HCT116 (cell line): ENCODE results near the gene ZSWIM6. TPM values are rescaled to one million over a fixed set of nuclear protein-coding genes. Genes with fewer than 3 reads are reported as not detected.

ENCODE experiments used
- ATAC-seq: fragments of 200-7000 bp; cut with Tn5 transposase; 2 replicates; pipeline ENCODE4 v1.9.1; 2020; ENCODE audit warnings: mild to moderate bottlenecking, moderate library complexity
- BruUV-seq: library from RNA; stranded (reverse); fragments of 400-500 nt; replicated peaks from 2 replicates; lab custom pipeline; 2021; lab: Mats Ljungman, UMichigan
- CTCF ChIA-PET: fragments of 300-600 bp; sonication (Branson Sonifier 250); formaldehyde crosslinking; loops from one replicate; lab custom pipeline; 2021; ENCODE audit warnings: antibody characterized with exemption; lab: Charles Lee
- POLR2A ChIA-PET: fragments of 300-600, 350-600 bp; sonication (Branson Sonifier 250); formaldehyde crosslinking; loops from one replicate; lab custom pipeline; 2021; ENCODE audit warnings: antibody characterized with exemption; lab: Charles Lee
- RAD21 ChIA-PET, 2 experiments: fragments of 300-600 bp; sonication (Branson Sonifier 250); formaldehyde crosslinking; loops; one replicate each; lab custom pipeline; 2023; ENCODE audit warnings: low total read pairs in 2 of 2; ENCODE audit not compliant: uncharacterized antibody in 2 of 2, unreplicated experiment in 2 of 2, low non-redundant PET in 1 of 2; lab: Charles Lee
- DNase-seq: peaks from one replicate; pipeline ENCODE4 v3.0.0-alpha.2; 2010; ENCODE audit warnings: low read depth, low spot score
- H2AFZ ChIP-seq: fragments of 200-600 bp; shearing (Covaris generic), sonication (generic); 2 replicates; pipeline ENCODE4 v1.6.1; 2017; ENCODE audit warnings: low read depth, mixed run types, mixed read lengths, antibody characterized with exemption, low read length; ENCODE audit not compliant: poor library complexity, severe bottlenecking
- H3K27ac ChIP-seq: 2 replicates; pipeline ENCODE4 v1.5.1; 2012; ENCODE audit warnings: low read depth, low read length
- H3K27me3 ChIP-seq: fragments of 200-600 bp; sonication (generic); 2 replicates; pipeline ENCODE4 v1.6.1; 2016; ENCODE audit warnings: mixed run types, low read length, mixed read lengths; ENCODE audit not compliant: insufficient read depth
- H3K36me3 ChIP-seq, 2 experiments: fragments of 200-500 bp in 1 of 2; fragments of 200-600 bp in 1 of 2; sonication (Bioruptor generic) in 1 of 2; sonication (generic) in 1 of 2; 2 replicates each; pipeline versions ENCODE4 v1.5.1 to v1.6.1; 2014 to 2016; ENCODE audit warnings: low read length in 2 of 2, inconsistent platforms in 1 of 2, mixed read lengths in 1 of 2, mixed run types in 1 of 2; ENCODE audit not compliant: insufficient read depth in 2 of 2, control insufficient read depth in 1 of 2
- H3K4me1 ChIP-seq, 2 experiments: fragments of 200-600 bp in 1 of 2; sonication (generic) in 1 of 2; 2 replicates each; pipeline versions ENCODE4 v1.5.1 to v1.6.1; 2012 to 2017; ENCODE audit warnings: low read length in 2 of 2, inconsistent platforms in 1 of 2, mild to moderate bottlenecking in 1 of 2, mixed read lengths in 1 of 2, mixed run types in 1 of 2, moderate library complexity in 1 of 2; ENCODE audit not compliant: insufficient read depth in 2 of 2, control insufficient read depth in 1 of 2
- H3K4me2 ChIP-seq: fragments of 200-600 bp; sonication (generic); 2 replicates; pipeline ENCODE4 v1.6.1; 2017; ENCODE audit warnings: mixed run types, low read length, mixed read lengths
- H3K4me3 ChIP-seq, 2 experiments: fragments of 200-600 bp in 1 of 2; sonication (generic) in 1 of 2; replicated peaks in 1 of 2; 2 replicates each; pipeline ENCODE4 v1.5.1; 2011 to 2016; ENCODE audit warnings: low read length in 2 of 2, control low read depth in 1 of 2, low read depth in 1 of 2, mild to moderate bottlenecking in 1 of 2, mixed read lengths in 1 of 2, mixed run types in 1 of 2
- H3K79me2 ChIP-seq: fragments of 200-600 bp; sonication (generic); 2 replicates; pipeline ENCODE4 v1.6.1; 2017; ENCODE audit warnings: mild to moderate bottlenecking, mixed run types, low read length, moderate library complexity, mixed read lengths; ENCODE audit not compliant: insufficient read depth
- H3K9ac ChIP-seq: fragments of 200-600 bp; sonication (generic); 2 replicates; pipeline ENCODE4 v1.6.1; 2016; ENCODE audit warnings: low read length, mixed read lengths
- H3K9me2 ChIP-seq: fragments of 200-600 bp; sonication (generic), shearing (Covaris generic); 2 replicates; pipeline ENCODE4 v1.6.1; 2017; ENCODE audit warnings: mixed run types, mild to moderate bottlenecking, moderate library complexity; ENCODE audit not compliant: insufficient read depth
- H3K9me3 ChIP-seq, 2 experiments: fragments of 200-500 bp in 1 of 2; fragments of 200-600 bp in 1 of 2; sonication (Bioruptor generic) in 1 of 2; sonication (generic) in 1 of 2; 2 replicates each; pipeline ENCODE4 v1.6.1; 2014 to 2017; ENCODE audit warnings: low read length in 2 of 2, mixed read lengths in 2 of 2, inconsistent platforms in 1 of 2, low read depth in 1 of 2, mild to moderate bottlenecking in 1 of 2, mixed run types in 1 of 2, moderate library complexity in 1 of 2; ENCODE audit not compliant: control insufficient read depth in 1 of 2, insufficient read depth in 1 of 2
- H4K20me1 ChIP-seq: fragments of 200-600 bp; sonication (generic), shearing (Covaris generic); 2 replicates; pipeline ENCODE4 v1.6.1; 2017; ENCODE audit warnings: mixed run types, mild to moderate bottlenecking, moderate library complexity; ENCODE audit not compliant: insufficient read depth
- ATF3 ChIP-seq: IDR thresholded peaks from 2 replicates; pipeline ENCODE4 v1.6.1; 2012
- CBX3 ChIP-seq: IDR thresholded peaks from 2 replicates; pipeline ENCODE4 v1.6.1; 2012; ENCODE audit warnings: low read depth
- CEBPB ChIP-seq: IDR thresholded peaks from 2 replicates; pipeline ENCODE4 v1.6.1; 2012; ENCODE audit warnings: low read depth
- CTCF ChIP-seq, 3 experiments: fragments of 200-600 bp in 1 of 3; sonication (generic) in 1 of 3; IDR thresholded peaks in 2 of 3; conservative IDR thresholded peaks in 1 of 3; 2 replicates each; pipeline ENCODE4 v1.5.1; 2012 to 2017; ENCODE audit warnings: low read depth in 2 of 3, low read length in 2 of 3, antibody characterized with exemption in 1 of 3, borderline replicate concordance in 1 of 3, control low read depth in 1 of 3, mild to moderate bottlenecking in 1 of 3, mixed read lengths in 1 of 3, mixed run types in 1 of 3, moderate library complexity in 1 of 3; ENCODE audit not compliant: insufficient read depth in 1 of 3
- ELF1 ChIP-seq: IDR thresholded peaks from 2 replicates; pipeline ENCODE4 v1.6.1; 2012; ENCODE audit warnings: low read depth, borderline replicate concordance
- EZH2 ChIP-seq: fragments of 200-600 bp; sonication (generic); IDR thresholded peaks from 2 replicates; pipeline ENCODE4 v1.6.1; 2017; ENCODE audit warnings: antibody characterized with exemption, mixed run types
- FOSL1 ChIP-seq: IDR thresholded peaks from 2 replicates; pipeline ENCODE4 v1.6.1; 2012; ENCODE audit warnings: low read depth
- MAX ChIP-seq: IDR thresholded peaks from 2 replicates; pipeline ENCODE4 v1.6.1; 2012
- RAD21 ChIP-seq: IDR thresholded peaks from 2 replicates; pipeline ENCODE4 v1.6.1; 2012; ENCODE audit warnings: low read depth, mild to moderate bottlenecking
- REST ChIP-seq: IDR thresholded peaks from 2 replicates; pipeline ENCODE4 v1.6.1; 2012; ENCODE audit warnings: low read depth
- SIN3A ChIP-seq: IDR thresholded peaks from 2 replicates; pipeline ENCODE4 v1.6.1; 2012; ENCODE audit warnings: low read depth
- SRF ChIP-seq: IDR thresholded peaks from 2 replicates; pipeline ENCODE4 v1.6.1; 2012; ENCODE audit warnings: low read depth
- TCF7L2 ChIP-seq: IDR thresholded peaks from 2 replicates; pipeline ENCODE4 v1.7.0; 2011; ENCODE audit warnings: borderline replicate concordance, inconsistent platforms; ENCODE audit not compliant: insufficient read depth, insufficient read length; ENCODE audit errors: extremely low read depth
- YY1 ChIP-seq: IDR thresholded peaks from 2 replicates; pipeline ENCODE4 v1.6.1; 2011; ENCODE audit warnings: low read length, low read depth, moderate library complexity, mild to moderate bottlenecking; ENCODE audit not compliant: insufficient replicate concordance; ENCODE audit errors: extremely low read depth
- ZFX ChIP-seq: fragments of 450-650 bp; IDR thresholded peaks from 2 replicates; pipeline ENCODE4 v1.6.1; 2017
- ZNF274 ChIP-seq: fragments of 200-500 bp; sonication (Bioruptor generic); IDR thresholded peaks from 2 replicates; pipeline ENCODE4 v1.6.1; 2014; ENCODE audit warnings: mild to moderate bottlenecking, low read depth, low read length, inconsistent platforms
- intact Hi-C: fragments of 100-400 bp; cut with micrococcal nuclease; formaldehyde crosslinking; loops from 2 replicates; pipeline ENCODE4 v1.10.0; 2022
- total RNA-seq: library from RNA; stranded (reverse); gene quantifications from one replicate; pipeline ENCODE4 v1.2.1, GENCODE V29; 2021; ENCODE audit not compliant: unreplicated experiment

The ZSWIM6 gene
- total RNA-seq, 1 experiment from 2014 or later: 7.4 TPM

GRCh38 chr5:61538722-61539501 lies 206.9 kb downstream of the ZSWIM6 start:
- no peak overlapping the region for H3K27ac ChIP-seq
- RAD21 ChIA-PET: no interaction called here
- peaks cover 0 to 8% of the 10 kb centered on the region in 2 experiments; a peak in 1 of 4 replicates for H3K9me3 ChIP-seq
- peaks cover 22 to 23% of the 10 kb centered on the region in 2 experiments for H3K36me3 ChIP-seq
- H3K4me1 ChIP-seq: no peaks in the 10 kb centered on the region
- BruUV-seq: no TSS peak
- no peak for TF ChIP-seq EZH2
- TF ChIP-seq CTCF (IDR thresholded peaks at IDR 0.05 in 2 of 3, conservative IDR thresholded peaks at IDR 0.05 in 1 of 3; ENCODE audit: borderline replicate concordance in 1 of 3, insufficient read depth in 1 of 3, low read depth in 2 of 3, low read length in 2 of 3): no peak
- TF ChIP-seq ZNF274: no peak
- TF ChIP-seq YY1: no peak
- TF ChIP-seq CEBPB: no peak
- TF ChIP-seq RAD21: no peak
- no peak for TF ChIP-seq SRF
- no peak for TF ChIP-seq MAX
- no peak for TF ChIP-seq ZFX
- TF ChIP-seq ATF3: no peak
- TF ChIP-seq CBX3: no peak
- TF ChIP-seq FOSL1: no peak
- TF ChIP-seq REST: no peak
- no peak for TF ChIP-seq ELF1
- TF ChIP-seq TCF7L2: no peak
- TF ChIP-seq SIN3A: no peak
- H3K4me3 ChIP-seq: no peak overlapping the region
- no peaks in the 10 kb centered on the region for H4K20me1 ChIP-seq
- POLR2A ChIA-PET: no interaction called here
- no peak overlapping the region for H3K4me2 ChIP-seq
- intact Hi-C loops: no loop called here
- H3K27me3 ChIP-seq: no peaks in the 10 kb centered on the region
- CTCF ChIA-PET: no interaction called here
- ATAC-seq (no peak), DNase-seq (no peak)
- no peak overlapping the region for H2AFZ ChIP-seq
- H3K9ac ChIP-seq: no peak overlapping the region
- no peaks in the 10 kb centered on the region for H3K9me2 ChIP-seq
- H3K79me2 ChIP-seq: no peaks in the 10 kb centered on the region
